ENCODE results near the gene PSMD13.
A peak's percentile ranks its signal among the peaks of the same experiment; 100 is the strongest.
"Not testable (repeated sequence)": the region's sequence is repeated elsewhere in the genome, so short reads cannot be mapped to it uniquely, and the experiment has no call there.

DNA sequence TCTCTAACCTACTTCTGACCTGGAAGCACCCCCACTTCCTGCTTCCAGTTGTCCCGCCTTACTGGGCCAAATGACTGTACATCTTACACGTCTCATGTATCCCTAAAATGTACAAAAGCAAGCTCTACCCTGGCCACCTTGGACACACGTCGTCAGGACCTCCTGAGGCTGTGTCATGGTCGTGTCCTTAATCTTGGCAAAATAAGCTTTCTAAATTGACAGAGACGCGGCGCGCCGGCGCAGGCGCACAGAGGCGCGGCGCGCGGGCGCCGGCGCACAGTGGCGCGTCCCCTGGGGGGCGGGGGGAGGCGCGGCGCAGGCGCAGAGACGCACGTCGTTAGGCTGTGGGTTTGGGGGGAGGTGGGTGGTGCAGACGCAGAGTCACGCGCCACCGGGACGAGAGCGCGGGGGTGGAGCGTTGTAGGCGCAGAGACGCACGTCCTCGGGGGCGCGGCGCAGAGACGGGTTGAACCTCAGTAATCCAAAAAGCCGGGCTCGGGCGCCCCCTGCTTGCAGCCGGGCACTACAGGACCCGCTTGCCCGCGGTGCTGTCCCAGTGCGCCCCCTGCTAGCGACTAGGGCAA lies 47.5 kb upstream of the PSMD13 start:
- peak in 1 of 6 experiments; percentile 33 for TF ChIP-seq CTCF (IDR thresholded peaks at IDR 0.05)
- TF ChIP-seq EP300 (IDR thresholded peaks at IDR 0.05): not testable (repeated sequence)

Data from upper lobe of left lung (tissue), 4 donors.